ENCODE measurements around the gene PLCL2.
"Not testable (repeated sequence)": the region's sequence is repeated elsewhere in the genome, so short reads cannot be mapped to it uniquely, and the experiment has no call there.

The PLCL2 gene

DNA sequence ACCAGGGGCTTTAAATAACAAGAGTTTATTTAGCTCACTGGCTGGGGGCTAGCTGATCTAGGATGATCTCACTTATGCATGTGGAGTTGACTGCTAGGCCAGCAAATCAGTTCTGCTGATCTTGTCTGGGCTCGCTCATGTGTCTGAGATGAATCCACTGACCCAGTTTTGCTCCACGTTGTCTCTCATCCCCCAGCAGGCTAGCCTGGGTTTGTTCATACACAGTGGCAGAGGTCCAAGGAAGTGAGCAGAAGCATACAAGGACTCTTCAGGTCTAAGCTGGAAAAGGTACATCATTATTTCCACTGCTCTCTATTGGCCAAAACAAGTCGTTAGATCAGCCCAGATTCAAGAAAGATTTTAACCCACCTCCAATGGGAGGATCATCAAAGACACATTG is 238.0 kb downstream of the PLCL2 start:
- Histone ChIP-seq H3K4me3 (ENCODE audit: low read length) (no peak overlapping the region), H3K4me1 (ENCODE audit: insufficient read depth, low read length) (no peaks in the 10 kb centered on the region), H3K36me3 (ENCODE audit: insufficient read depth, low read depth, low read length) (no peaks in the 10 kb centered on the region), H3K9ac (ENCODE audit: low read depth, low read length) (no peak overlapping the region), H3K27me3 (ENCODE audit: insufficient read depth, low read length) (no peaks in the 10 kb centered on the region), H3K27ac (ENCODE audit: low read length) (no peak overlapping the region), H3K9me3 (ENCODE audit: insufficient read depth, low read depth, low read length) (no peaks in the 10 kb centered on the region)

GRCh38 chr3:17125738-17126442 is 241.1 kb downstream of the PLCL2 start:
- Histone ChIP-seq H3K27ac (ENCODE audit: low read length) (no peak overlapping the region), H3K27me3 (ENCODE audit: insufficient read depth, low read length) (no peaks in the 10 kb centered on the region), H3K9ac (ENCODE audit: low read depth, low read length) (no peak overlapping the region), H3K9me3 (ENCODE audit: insufficient read depth, low read depth, low read length) (no peaks in the 10 kb centered on the region), H3K4me3 (ENCODE audit: low read length) (no peak overlapping the region), H3K36me3 (ENCODE audit: insufficient read depth, low read depth, low read length) (no peaks in the 10 kb centered on the region), H3K4me1 (ENCODE audit: insufficient read depth, low read length) (no peaks in the 10 kb centered on the region)

- not testable (repeated sequence) for H3K4me1 ChIP-seq (ENCODE audit: insufficient read depth, low read length); H3K9ac ChIP-seq (ENCODE audit: low read depth, low read length); H3K27ac ChIP-seq (ENCODE audit: low read length); H3K36me3 ChIP-seq (ENCODE audit: insufficient read depth, low read depth, low read length); H3K27me3 ChIP-seq (ENCODE audit: insufficient read depth, low read length); H3K9me3 ChIP-seq (ENCODE audit: insufficient read depth, low read depth, low read length); H3K4me3 ChIP-seq (ENCODE audit: low read length)
These were observed 243.9 kb downstream of the PLCL2 start for GRCh38 chr3:17128671-17129070.

DNA sequence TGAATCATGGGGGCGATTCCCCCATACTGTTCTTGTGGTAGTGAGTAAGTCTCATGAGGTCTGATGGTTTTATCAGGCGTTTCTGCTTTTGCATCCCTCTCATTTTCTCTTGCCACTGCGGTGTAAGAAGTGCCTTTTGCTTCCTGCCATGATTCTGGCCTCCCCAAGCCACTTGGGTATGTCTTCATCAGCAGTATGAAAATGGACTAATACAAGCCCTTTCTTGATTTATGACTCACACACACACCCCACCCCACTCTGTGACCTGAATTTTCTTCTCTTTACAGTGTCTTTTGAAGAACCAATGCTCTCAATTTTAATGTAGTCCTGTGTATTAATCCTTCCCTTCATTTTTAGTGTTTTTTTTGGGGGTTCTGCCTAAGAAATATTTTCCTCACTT is 244.8 kb downstream of the PLCL2 start:
- H3K4me3 ChIP-seq (ENCODE audit: low read length) = no peak overlapping the region

GRCh38 chr3:17130956-17131355 is 246.2 kb downstream of the PLCL2 start:
- no peaks in the 10 kb centered on the region for H3K9me3 ChIP-seq (ENCODE audit: insufficient read depth, low read depth, low read length)
- no peaks in the 10 kb centered on the region for H3K4me1 ChIP-seq (ENCODE audit: insufficient read depth, low read length)
- no peak overlapping the region for H3K27ac ChIP-seq (ENCODE audit: low read length)
- no peaks in the 10 kb centered on the region for H3K27me3 ChIP-seq (ENCODE audit: insufficient read depth, low read length)
- H3K36me3 ChIP-seq (ENCODE audit: insufficient read depth, low read depth, low read length) = no peaks in the 10 kb centered on the region
- no peak overlapping the region for H3K4me3 ChIP-seq (ENCODE audit: low read length)
- no peak overlapping the region for H3K9ac ChIP-seq (ENCODE audit: low read depth, low read length)

More for the DNA sequence above, 244.8 kb downstream of the PLCL2 start:
- Histone ChIP-seq H3K27me3 (ENCODE audit: insufficient read depth, low read length) (no peaks in the 10 kb centered on the region), H3K9ac (ENCODE audit: low read depth, low read length) (no peak overlapping the region), H3K36me3 (ENCODE audit: insufficient read depth, low read depth, low read length) (no peaks in the 10 kb centered on the region), H3K27ac (ENCODE audit: low read length) (no peak overlapping the region), H3K9me3 (ENCODE audit: insufficient read depth, low read depth, low read length) (no peaks in the 10 kb centered on the region), H3K4me1 (ENCODE audit: insufficient read depth, low read length) (no peaks in the 10 kb centered on the region)

- no peaks in the 10 kb centered on the region for H3K9me3 ChIP-seq (ENCODE audit: insufficient read depth, low read depth, low read length)
- H3K36me3 ChIP-seq (ENCODE audit: insufficient read depth, low read depth, low read length) = no peaks in the 10 kb centered on the region
- no peaks in the 10 kb centered on the region for H3K27me3 ChIP-seq (ENCODE audit: insufficient read depth, low read length)
- H3K4me3 ChIP-seq (ENCODE audit: low read length) = no peak overlapping the region
- H3K9ac ChIP-seq (ENCODE audit: low read depth, low read length) = no peak overlapping the region
- no peak overlapping the region for H3K27ac ChIP-seq (ENCODE audit: low read length)
- no peaks in the 10 kb centered on the region for H3K4me1 ChIP-seq (ENCODE audit: insufficient read depth, low read length)
These were observed 247.7 kb downstream of the PLCL2 start for GRCh38 chr3:17132286-17133115.

DNA sequence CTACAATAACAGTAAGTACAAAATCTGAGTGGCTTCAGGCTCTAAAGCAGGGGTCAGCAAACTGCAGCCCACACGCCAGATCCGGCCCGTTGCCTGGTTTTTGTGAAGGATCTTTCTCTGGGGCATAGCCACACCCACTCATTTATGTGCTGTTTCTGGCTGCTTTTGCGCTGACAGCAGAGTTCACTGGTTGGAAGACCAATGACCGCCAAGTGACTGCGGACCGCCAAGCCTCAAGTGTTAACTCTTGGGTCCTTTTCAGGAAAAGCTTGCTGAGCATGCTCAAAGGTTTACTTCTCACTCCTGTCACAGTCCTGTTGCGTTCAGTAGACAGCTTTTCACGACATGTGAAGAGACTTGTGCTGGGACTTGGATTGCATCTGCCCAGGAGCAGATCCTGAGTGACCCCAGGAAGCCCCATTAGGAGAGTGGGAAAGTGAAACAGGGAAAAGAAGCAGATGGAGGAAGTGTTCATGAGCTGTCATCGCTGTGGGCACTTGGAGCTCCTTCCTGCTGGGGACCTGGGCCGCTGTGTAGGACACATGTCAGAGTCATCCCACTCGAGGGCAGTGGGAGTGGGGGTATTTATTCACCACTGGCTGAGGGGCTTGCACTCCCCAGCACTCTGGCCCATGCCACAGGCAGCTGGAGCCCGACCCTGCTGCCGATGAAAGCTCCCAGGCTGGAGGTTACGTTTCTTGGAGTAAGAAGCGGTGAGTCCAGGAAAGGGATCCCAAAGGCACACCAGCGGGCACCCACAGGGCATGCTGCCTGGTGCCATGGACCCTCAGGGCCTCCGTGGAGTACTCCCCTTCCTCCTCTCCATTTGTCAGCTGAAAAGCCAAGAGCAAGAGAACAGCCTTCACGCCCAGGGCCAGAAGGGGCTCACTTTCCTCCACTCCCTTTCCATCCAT is 249.1 kb downstream of the PLCL2 start:
- H3K27me3 ChIP-seq (ENCODE audit: insufficient read depth, low read length) = no peaks in the 10 kb centered on the region
- no peaks in the 10 kb centered on the region for H3K9me3 ChIP-seq (ENCODE audit: insufficient read depth, low read depth, low read length)
- no peaks in the 10 kb centered on the region for H3K36me3 ChIP-seq (ENCODE audit: insufficient read depth, low read depth, low read length)
- no peaks in the 10 kb centered on the region for H3K4me1 ChIP-seq (ENCODE audit: insufficient read depth, low read length)
- no peak overlapping the region for H3K9ac ChIP-seq (ENCODE audit: low read depth, low read length)
- H3K4me3 ChIP-seq (ENCODE audit: low read length) = no peak overlapping the region
- no peak overlapping the region for H3K27ac ChIP-seq (ENCODE audit: low read length)

DNA sequence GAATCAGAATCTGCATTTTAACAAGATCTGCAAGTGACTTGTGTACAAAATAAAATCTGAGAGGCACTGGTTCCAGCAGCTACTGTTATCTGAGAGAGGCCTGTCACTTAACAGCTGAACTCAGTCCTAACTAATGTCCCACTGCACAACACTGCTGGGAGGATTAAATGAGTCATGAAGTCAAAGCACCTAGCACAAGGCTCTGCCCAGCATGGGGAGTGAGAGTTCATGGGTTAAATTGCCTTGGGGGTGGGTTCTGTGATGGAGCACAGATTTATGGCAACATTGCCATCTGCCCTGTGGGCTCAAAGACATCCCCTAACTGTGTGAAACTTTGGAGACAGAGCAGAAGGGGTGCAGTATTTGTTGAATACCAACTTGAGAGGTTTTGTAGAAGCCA is 250.9 kb downstream of the PLCL2 start:
- H3K4me1 ChIP-seq (ENCODE audit: insufficient read depth, low read length) = no peaks in the 10 kb centered on the region
- no peak overlapping the region for H3K4me3 ChIP-seq (ENCODE audit: low read length)
- no peaks in the 10 kb centered on the region for H3K36me3 ChIP-seq (ENCODE audit: insufficient read depth, low read depth, low read length)
- no peak overlapping the region for H3K27ac ChIP-seq (ENCODE audit: low read length)
- no peak overlapping the region for H3K9ac ChIP-seq (ENCODE audit: low read depth, low read length)
- H3K9me3 ChIP-seq (ENCODE audit: insufficient read depth, low read depth, low read length) = no peaks in the 10 kb centered on the region
- no peaks in the 10 kb centered on the region for H3K27me3 ChIP-seq (ENCODE audit: insufficient read depth, low read length)

GRCh38 chr3:17136136-17136721 is 251.5 kb downstream of the PLCL2 start:
- Histone ChIP-seq H3K36me3 (ENCODE audit: insufficient read depth, low read depth, low read length) (no peaks in the 10 kb centered on the region), H3K27me3 (ENCODE audit: insufficient read depth, low read length) (no peaks in the 10 kb centered on the region), H3K9me3 (ENCODE audit: insufficient read depth, low read depth, low read length) (no peaks in the 10 kb centered on the region), H3K4me1 (ENCODE audit: insufficient read depth, low read length) (no peaks in the 10 kb centered on the region), H3K9ac (ENCODE audit: low read depth, low read length) (no peak overlapping the region), H3K4me3 (ENCODE audit: low read length) (no peak overlapping the region), H3K27ac (ENCODE audit: low read length) (no peak overlapping the region)

GRCh38 chr3:17137321-17137826 is 252.6 kb downstream of the PLCL2 start:
- H3K36me3 ChIP-seq (ENCODE audit: insufficient read depth, low read depth, low read length) = no peaks in the 10 kb centered on the region

More at GRCh38 chr3:17137321-17137826, 252.6 kb downstream of the PLCL2 start:
- H3K4me1 ChIP-seq (ENCODE audit: insufficient read depth, low read length) = no peaks in the 10 kb centered on the region
- no peaks in the 10 kb centered on the region for H3K27me3 ChIP-seq (ENCODE audit: insufficient read depth, low read length)
- no peak overlapping the region for H3K4me3 ChIP-seq (ENCODE audit: low read length)
- no peak overlapping the region for H3K9ac ChIP-seq (ENCODE audit: low read depth, low read length)
- H3K9me3 ChIP-seq (ENCODE audit: insufficient read depth, low read depth, low read length) = no peaks in the 10 kb centered on the region
- no peak overlapping the region for H3K27ac ChIP-seq (ENCODE audit: low read length)

Data from iPS-20b (cell line).